NCI-H187 treated with DMSO at 0.1 percent for 48 hours (cell line): Measurements from ENCODE around the gene NUP58.
"Not testable (repeated sequence)": the region's sequence is repeated elsewhere in the genome, so short reads cannot be mapped to it uniquely, and the experiment has no call there.

Experiments used
- DNase-seq: peaks from one replicate; lab custom pipeline; 2025; lab: John Stamatoyannopoulos, UW

The NUP58 gene

DNA sequence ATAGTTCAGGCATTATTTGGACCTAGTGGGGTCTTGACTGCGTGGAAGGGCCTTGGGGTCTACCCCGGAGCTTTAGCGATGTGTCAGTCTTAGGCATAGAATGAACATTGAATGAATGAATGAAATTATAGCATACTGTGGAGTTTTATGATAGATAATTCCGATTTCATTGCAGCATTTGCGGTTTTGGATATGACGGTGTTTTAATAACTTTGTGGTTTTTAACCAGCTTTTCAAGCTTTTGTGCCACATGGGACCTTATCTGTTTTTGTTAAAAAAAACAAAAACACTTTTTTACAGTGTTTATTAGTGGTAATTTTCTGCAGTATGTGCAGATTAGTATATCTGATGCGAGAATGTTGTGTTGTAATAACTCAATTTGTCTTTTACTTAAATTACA, 696 bp downstream of the NUP58 start:
- DNase-seq, result no peak

DNA sequence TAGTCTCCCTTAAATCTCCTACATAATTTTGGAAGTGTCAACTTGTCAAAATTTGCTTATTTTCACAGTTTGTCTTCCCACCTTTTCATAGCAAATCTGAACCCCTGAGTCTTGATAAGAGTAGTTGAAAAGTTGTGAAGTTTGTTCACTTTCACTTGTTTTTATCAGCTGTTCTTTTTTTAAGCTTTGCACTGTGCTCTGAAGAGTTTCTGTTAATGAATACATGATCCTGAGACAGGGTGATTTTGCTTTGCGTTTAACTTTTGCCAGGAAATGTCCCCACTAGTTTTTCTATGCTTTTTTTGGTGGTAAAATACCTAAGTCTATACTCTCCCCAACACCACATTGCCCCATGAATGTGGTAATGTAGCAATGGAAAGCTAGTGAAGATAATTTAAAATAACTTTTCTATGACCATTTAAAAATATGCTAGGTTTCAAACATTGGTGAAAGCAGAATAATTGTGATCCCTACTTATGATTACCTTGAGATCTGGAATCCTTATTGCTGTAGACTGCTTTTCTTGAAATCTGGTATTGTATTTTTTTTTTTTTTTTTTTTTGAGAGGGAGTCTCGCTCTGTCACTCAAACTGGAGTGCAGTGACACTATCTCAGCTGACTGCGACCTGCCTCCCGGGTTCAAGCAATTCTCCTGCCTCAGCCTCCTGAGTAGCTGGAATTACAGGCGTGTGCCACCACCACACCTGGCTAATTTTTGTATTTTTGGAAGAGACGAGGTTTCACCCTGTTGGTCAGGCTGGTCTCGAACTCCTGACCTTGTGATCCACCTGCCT, 5.4 kb downstream of the NUP58 start:
- DNase-seq, result no peak

DNA sequence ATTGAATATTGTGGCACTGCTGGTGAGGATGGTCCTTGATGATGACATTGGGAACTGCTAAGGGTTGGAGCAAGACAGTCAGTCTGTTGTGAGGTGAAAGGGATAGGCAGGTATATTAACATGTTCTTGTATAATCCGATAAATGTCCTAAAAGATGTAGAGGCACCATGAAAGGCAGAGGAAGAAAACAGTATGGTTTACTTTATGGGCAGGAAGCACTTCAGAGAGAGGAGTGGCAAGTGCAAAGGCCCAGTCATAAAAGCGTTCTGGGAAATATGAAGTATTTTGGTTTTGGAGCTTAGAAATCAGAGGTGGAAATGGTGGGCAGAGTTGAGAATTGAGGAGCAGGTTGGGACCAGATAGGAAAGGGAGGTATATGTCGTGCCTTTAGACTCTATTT, 9.5 kb downstream of the NUP58 start:
- DNase-seq, result no peak

DNA sequence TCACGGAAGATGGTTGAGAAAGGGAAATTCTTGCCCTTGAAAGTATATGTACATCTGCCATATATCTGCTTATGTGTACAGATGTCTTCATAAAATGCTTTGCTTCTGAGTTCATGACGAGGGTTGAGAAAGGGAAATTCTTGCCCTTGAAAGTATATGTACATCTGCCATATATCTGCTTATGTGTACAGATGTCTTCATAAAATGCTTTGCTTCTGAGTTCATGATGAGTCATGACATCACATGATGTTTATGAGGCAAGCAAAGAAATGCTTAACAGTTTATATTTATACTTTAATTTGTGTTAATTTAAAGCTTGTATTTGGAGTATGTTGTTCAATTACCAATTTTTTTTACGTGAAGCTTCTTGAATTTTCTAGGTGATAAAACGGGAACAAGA, 17.5 kb downstream of the NUP58 start:
- DNase-seq, result not testable (repeated sequence)

DNA sequence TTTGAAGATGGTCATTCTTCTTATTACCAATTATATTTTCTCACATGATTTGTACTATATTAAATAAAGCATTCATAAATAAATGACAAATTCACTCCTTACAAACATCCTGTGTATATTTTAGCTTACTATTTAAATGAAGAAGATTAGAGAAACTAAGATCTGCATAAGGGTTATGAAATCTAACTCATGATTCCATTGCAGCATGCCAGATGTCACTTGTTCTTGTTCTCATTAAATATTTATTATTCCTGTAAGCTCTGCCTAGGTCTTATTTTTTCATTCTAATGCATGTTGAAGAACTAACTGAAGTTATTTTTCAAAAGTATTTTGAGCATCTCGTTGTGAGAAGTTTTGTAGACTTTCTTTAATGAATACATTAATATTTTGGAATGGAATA, 18.3 kb downstream of the NUP58 start:
- no peak for DNase-seq

DNA sequence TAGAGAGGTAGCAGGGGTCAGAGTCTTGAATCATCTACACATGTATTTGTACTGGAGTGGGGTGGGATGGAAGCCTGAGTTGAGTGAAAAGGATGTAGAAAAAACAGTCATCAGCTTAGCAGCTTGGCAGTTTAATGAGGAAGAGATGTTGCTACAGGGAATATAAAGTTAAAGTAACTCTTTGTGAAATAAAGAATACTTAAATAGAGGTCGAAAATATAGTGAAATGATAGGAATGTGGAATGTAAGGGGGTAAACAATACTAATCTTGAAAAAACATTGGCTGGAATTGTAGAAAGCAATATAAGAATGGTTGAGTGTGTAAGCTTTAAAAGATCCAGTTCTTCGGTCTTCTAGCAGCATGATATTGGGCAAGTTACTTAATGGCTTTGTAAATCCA, 22.7 kb downstream of the NUP58 start:
- DNase-seq, result no peak

DNA sequence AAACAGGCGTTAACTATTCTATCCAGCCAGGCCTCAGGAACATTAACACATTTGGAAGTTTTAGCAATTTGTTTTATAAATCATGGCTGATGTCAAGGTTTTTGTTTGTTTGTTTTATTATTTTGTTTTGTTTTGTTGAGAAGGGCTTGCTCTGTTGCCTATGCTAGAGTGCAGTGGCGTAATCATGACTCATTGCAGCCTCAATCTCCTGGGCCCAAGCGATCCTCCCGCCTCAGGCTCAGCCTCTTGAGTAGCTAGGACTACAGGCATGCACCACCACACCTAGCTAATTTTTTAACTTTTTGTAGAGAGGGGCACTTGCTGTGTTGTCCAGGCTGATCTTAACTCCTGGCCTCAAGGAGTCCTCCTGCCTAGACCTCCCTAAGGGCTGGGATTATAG, 28.3 kb downstream of the NUP58 start:
- DNase-seq, result no peak

DNA sequence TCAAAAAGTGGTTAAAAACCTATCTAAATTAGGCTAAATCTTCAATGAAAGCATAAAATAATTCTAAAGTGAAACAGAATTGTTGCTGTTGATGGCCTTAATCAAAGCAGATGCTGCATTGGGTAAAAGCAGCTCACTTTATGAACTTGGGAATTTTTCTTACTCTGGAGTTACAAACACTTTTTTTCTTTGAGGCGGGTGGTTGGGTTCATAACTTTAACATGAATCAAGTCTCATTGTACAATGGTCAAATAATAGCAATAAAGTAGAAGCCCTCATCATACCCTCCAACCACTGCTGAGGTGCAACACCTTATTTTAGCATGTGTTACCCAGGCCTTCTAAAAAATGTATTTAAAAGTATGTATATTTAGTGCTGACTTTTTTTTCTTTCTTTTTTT, 29.1 kb downstream of the NUP58 start:
- DNase-seq, result no peak

DNA sequence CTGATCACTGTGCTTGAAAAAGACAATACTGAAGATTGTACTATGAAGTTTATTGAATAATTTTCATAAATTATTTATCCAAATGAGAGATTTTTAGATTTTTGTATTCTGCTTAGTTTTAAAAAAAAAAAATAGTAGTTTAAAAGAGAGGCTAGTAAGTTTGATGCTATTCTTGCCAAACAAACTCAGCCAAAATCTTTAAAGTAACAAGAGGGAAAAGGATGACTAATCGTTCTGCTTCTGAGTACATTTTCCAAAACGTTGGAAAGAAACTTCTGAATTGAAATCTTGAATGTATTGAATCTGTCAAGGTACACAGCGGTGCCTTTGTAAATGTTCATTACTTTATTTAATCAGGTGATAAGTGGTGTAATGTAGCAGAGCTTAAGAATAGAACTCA, 34.4 kb downstream of the NUP58 start:
- no peak for DNase-seq

DNA sequence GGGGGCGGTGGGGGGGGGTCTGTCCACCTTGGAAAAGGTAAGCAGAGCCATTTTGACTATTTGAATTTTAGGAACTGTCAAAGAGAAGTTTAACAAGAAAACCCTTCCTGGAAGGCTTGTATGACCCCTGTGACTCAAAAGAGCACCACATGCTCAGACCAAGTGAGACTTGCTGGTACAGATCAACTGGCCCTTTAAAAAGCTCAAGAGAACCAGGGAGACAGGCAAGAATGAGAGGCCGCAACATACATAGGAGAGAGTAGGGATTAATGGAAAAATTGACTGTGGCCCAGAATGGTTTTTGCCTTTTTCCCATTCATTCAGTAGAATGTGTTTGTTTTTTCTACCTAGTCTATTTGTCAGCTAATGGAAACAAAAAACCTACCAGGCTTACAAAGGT, 44.2 kb downstream of the NUP58 start:
- no peak for DNase-seq

DNA sequence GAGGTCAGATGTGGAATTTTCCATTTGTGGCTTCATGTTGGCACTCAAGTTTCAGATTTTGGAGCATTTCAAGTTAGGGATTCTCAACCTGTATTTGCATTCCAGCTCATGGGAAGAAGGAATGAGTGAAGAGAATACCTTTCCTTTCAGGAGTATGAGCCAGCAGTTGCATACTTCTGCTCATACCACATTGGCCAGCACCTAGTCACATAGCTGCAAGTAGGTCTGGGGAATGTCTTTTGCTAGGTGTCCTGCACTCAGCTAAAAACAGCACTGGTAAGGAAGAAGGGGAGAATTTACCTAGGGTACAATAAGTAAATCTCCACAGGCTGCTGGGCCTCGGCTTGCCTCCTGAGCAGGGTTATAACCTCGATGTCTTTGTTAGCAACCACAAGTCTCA, 45.7 kb downstream of the NUP58 start:
- no peak for DNase-seq

DNA sequence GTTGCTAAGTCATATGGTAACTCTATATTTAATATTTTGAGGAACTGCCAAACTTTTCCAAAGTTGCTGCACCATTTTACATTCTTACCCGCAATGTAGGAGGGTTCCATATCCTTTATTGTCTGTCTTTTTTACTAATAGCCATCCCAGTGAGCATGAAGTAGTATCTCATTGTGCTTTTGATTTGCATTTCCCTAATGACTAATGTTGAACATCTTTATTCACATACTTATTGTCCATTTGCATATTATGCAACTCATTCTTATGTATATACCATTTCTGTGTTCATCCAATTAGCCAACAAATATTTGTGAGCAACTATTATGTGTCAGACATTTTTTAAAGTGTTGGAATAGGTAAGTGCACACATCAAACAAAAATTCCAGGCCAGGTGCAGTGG, 50.0 kb downstream of the NUP58 start:
- DNase-seq, result no peak

DNA sequence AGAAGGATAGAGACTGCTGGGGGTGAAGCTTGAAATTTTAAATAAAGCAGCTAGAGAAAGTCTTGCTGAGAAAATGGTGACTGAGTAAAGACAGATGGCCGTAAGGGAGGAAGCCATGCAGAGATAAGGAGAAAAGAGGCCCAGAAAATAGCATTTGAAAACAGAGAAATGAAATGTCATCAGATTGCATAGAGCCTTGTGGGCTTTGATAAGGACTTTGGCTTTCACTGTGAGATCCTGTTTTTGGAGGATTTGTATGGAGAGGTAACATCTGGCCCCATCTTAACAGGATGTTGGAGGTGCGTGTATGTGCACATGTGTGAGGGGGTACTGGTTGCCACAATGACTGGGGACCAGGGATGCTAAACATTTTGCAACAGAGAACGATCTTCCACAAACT, 50.8 kb downstream of the NUP58 start:
- DNase-seq, result no peak

DNA sequence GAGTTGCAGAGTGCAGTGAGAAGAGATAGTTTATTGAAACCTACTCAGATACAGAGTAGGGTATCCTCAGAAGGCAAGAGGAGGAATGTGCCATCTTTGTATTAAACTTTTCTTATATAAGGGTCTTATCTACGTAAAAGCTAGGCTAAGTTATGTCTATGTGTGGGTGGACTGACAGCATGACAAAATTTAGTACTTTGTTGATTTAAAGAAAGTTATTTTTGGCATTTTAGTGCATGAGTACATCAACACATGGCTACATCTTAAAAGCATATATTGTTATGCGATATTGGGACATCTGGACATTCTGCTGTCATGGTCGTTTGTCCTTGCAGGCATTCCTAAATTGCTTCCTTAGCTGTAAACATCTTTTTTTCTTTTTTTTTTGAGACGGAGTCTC, 51.4 kb downstream of the NUP58 start:
- DNase-seq, result no peak

DNA sequence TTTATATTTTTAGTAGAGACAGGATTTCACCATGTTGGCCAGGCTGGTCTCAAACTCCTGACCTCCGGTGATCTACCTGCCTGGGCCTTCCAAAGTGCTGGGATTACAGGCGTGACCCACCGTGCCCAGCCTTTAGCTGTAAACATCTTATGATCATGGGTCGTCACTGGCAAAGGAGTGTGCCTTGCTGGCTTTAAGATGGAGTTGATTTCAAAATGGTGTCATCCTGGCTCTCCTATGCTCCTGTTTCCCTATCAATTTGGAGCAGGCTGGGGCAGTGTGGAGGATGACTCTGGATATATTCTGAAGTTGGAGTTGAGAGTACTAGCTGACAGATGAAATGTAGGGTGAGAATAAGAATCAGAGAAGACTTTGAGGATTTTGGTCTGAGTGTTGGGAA, 51.9 kb downstream of the NUP58 start:
- DNase-seq, result no peak

DNA sequence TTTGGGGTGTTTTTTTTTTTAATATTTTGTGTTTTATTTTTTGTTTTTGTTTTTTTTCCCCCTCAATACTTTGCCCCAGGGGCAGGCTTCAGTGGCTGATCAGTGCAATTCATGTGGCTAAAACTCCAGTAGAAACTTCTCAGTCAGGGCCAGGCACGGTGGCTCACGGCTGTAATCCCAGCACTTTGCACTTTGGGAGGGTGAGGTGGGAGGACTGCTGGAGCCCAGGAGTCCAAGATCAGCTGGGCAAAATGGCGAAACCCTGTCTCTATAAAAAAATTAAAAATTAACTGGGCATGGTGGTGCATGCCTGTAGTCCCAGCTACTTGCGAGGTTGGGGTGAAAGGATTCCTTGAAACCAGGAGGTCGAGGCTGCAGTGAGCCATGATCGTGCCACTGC, 53.0 kb downstream of the NUP58 start:
- no peak for DNase-seq

DNA sequence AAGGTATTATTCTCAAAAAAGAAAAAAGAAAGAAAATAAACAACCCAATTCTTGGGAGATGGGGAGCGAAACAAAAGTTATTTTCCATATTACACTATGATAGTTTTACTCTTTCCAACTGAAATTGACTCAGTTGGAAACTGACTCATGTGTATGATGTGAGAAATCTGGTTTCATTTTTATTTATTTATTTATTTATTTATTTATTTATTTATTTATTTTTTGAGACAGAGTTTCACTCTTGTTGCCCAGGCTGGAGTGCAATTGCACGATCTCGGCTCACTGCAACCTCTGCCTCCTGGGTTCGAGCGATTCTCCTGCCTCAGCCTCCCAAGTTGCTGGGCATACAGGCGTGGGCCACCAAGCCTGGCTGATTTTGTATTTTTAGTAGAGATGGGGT, 59.0 kb downstream of the NUP58 start:
- not testable (repeated sequence) for DNase-seq

DNA sequence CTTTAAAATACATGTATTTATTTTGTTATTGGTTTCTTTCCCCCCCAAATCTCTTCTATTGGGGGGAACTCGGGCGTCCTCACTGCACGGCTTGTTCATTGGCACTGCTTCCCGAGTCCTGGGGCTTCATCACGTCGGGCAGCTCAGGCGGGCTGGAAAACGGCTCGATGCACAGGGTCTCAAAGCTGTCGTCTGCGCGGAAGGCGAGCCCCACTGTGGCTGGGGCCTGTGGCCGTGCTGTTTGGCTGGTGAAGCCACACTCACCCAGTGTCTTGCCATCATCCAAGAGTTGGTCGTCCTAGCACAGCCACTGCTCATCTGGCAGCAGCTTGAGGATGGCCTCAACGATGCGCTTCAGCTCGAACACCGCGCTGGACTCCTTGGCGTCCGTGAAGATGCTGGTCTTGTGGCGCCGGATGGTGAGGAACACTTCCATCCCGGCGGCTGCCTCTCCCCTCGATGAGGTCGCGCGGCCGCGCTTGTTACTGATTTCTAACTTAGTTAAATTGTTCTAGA, 64.4 kb downstream of the NUP58 start:
- DNase-seq, result no peak

DNA sequence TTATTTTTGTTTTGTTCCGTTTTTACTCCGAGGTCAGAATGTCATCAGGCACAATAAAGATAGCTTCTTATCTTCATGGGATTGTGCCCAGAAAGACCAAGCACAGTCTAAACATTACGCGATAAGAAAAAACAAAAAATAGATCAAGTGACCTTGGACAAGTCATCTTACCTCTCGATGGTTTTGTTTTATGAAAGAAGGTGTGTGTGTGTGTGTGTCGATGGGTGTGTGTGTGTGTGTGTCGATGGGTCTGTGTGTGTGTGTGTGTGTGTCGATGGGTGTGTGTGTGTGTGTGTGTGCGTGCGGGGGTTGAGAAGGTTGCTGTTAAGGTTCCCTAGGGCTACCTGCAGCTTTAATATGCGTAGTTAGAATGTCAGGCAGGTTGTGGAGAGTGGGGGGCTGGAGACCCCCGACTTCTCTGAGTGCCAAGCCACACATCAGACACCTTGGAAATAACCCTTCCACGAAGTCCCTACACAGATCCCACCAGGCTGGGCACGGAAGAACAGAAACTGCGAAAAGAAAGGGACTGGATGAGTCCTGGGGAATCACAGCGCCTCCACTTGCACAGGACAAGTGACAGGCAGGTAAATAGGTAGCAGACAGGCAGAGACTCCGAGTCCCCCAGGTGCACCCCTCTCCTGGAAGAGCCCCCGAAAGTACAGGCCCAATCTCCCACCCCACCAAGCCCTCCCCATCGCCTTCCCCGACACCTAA, 69.9 kb downstream of the NUP58 start:
- no peak for DNase-seq

DNA sequence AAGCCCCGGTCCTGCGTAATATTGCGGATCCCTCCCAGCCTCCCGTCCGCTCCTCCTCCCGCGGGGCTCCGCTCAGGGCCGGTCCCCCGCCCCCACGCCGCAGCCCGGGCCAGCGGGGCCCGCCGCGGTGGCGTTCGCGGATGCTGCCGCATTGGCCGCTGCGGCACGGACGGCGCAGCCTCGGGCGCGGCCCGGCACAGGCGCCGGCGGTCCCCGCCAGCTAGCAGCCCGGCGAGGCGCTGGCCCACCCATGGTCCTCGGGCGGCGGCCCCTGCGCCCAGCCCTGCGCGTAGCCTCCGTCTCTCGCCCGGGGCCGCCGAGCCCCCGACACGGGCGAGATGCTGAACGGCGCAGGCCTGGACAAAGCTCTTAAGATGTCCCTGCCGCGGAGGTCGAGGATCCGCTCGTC, 70.5 kb downstream of the NUP58 start, which contains the start of gene ATP8A2:
ATP8A2 (plus strand) TSS at position 100 of the 409 bp plus-strand sequence; CDS start at position 339, 239 bp downstream.
- no peak for DNase-seq

DNA sequence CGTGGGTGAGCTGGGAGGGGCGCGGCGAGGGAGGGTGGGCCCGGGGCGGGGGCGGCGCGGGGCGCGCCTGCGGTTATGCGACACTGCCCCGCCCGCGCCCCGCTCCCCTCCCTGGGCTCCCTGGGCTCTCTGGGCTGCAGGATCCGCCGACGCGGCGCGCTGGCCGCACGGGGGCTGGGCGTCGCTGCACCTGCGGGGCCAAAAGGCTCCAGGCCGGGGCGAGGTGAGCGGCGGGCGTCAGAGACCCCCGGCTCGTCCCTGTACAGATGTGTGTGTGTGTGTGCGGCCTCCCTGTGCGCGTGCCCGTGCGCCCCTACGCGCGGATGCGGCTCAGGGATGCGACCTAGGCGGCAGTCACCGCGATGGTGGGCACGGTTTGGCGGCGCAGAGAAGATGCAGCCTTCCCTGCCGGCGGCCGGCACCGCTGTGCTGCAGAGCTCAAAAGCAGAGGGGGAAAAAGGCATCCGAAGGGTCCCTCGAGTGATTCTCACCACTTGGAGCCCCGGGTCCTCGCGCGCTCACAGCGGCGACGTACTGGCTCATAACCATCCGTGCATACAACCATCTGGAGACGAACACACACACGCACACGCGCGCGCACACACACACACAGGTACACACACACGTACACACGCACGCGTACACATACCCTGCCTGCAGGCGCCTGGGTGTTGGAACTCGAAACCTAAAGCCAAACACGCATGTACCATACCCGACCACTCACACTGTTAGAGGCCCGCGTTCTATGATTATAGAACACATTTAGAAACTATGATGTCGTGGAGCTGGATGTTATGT, 71.1 kb downstream of the NUP58 start:
- DNase-seq, result no peak

DNA sequence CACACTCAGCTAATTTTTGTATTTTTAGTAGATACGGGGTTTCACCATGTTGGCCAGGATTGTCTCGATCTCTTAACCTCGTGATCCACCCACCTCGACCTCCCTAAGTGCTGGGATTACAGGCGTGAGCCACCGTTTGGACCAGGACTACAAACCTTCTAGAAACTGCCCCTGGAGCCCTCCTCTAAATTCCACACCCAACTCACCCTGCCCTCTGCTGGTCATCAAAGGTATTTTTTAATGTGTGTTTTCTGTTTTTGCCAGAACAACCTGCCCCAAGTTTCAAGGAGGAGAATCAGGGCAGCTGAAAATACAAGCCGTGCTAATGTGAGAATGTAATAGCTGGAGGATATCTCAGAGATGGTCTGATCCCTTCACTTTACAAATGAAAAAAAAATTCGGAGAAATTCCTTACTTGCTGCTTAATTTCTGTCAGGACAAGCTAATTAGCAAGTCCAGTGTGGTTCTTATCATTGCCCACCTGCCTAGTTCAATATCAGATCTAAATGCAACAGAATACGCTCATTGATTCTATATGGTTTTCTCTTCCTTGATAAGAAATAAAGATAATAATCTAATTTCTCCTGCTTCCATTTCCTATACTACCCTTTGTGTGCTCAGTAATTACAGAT, 74.4 kb downstream of the NUP58 start:
- no peak for DNase-seq
